ENCODE results near the gene SAMD4A. TPM values are rescaled to one million over a fixed set of nuclear protein-coding genes. Genes with fewer than 3 reads are reported as not detected.
A peak's percentile ranks its signal among the peaks of the same experiment; 100 is the strongest.

Gene SAMD4A
- total RNA-seq, 1 donor from 2014 or later, result 30.0 TPM

- H3K27ac Mint-ChIP-seq, result no peak overlapping the region
- no peaks in the 10 kb centered on the region for H3K36me3 Mint-ChIP-seq
- DNase-seq (ENCODE audit: low spot score in 2 of 2, unreplicated experiment in 2 of 2), result no peak
- TF ChIP-seq CTCF (IDR thresholded peaks at IDR 0.05; ENCODE audit: unreplicated experiment), result no peak
- H3K4me3 Mint-ChIP-seq, result no peak overlapping the region
- H3K27me3 Mint-ChIP-seq (ENCODE audit: low read depth), result no peaks in the 10 kb centered on the region
- H3K4me1 Mint-ChIP-seq, result peaks cover 15% of the 10 kb centered on the region
- H3K9me3 Mint-ChIP-seq, result no peaks in the 10 kb centered on the region
These were observed 208.7 kb downstream of the SAMD4A start for GRCh38 chr14:54775486-54776140.

GRCh38 chr14:54776361-54777001 is 209.6 kb downstream of the SAMD4A start:
- no peak for TF ChIP-seq CTCF (IDR thresholded peaks at IDR 0.05; ENCODE audit: unreplicated experiment)
- no peaks in the 10 kb centered on the region for H3K9me3 Mint-ChIP-seq
- no peak overlapping the region for H3K4me3 Mint-ChIP-seq
- H3K36me3 Mint-ChIP-seq, result no peaks in the 10 kb centered on the region
- no peak for DNase-seq (ENCODE audit: low spot score in 2 of 2, unreplicated experiment in 2 of 2)
- peak overlapping the region; percentile 30 for H3K27ac Mint-ChIP-seq
- peaks cover 15% of the 10 kb centered on the region for H3K4me1 Mint-ChIP-seq
- no peaks in the 10 kb centered on the region for H3K27me3 Mint-ChIP-seq (ENCODE audit: low read depth)

GRCh38 chr14:54777395-54777794 is 210.5 kb downstream of the SAMD4A start:
- H3K4me3 Mint-ChIP-seq, result no peak overlapping the region
- no peaks in the 10 kb centered on the region for H3K27me3 Mint-ChIP-seq (ENCODE audit: low read depth)
- H3K9me3 Mint-ChIP-seq, result no peaks in the 10 kb centered on the region
- peaks cover 1% of the 10 kb centered on the region for H3K36me3 Mint-ChIP-seq
- TF ChIP-seq CTCF (IDR thresholded peaks at IDR 0.05; ENCODE audit: unreplicated experiment), result no peak
- no peak overlapping the region for H3K27ac Mint-ChIP-seq
- peaks cover 15% of the 10 kb centered on the region for H3K4me1 Mint-ChIP-seq
- DNase-seq (ENCODE audit: low spot score in 2 of 2, unreplicated experiment in 2 of 2), result no peak

GRCh38 chr14:54778618-54779345 is 211.9 kb downstream of the SAMD4A start:
- Mint-ChIP-seq H3K4me3 (no peak overlapping the region), H3K4me1 (peaks cover 2% of the 10 kb centered on the region), H3K9me3 (no peaks in the 10 kb centered on the region), H3K27ac (no peak overlapping the region), H3K27me3 (ENCODE audit: low read depth) (no peaks in the 10 kb centered on the region), H3K36me3 (peaks cover 5% of the 10 kb centered on the region)
- TF ChIP-seq CTCF (IDR thresholded peaks at IDR 0.05; ENCODE audit: unreplicated experiment), result no peak
- no peak for DNase-seq (ENCODE audit: low spot score in 2 of 2, unreplicated experiment in 2 of 2)

GRCh38 chr14:54781080-54781479 is 214.2 kb downstream of the SAMD4A start:
- Mint-ChIP-seq H3K27ac (no peak overlapping the region), H3K4me1 (no peaks in the 10 kb centered on the region), H3K9me3 (no peaks in the 10 kb centered on the region), H3K27me3 (ENCODE audit: low read depth) (no peaks in the 10 kb centered on the region), H3K4me3 (no peak overlapping the region), H3K36me3 (peaks cover 9% of the 10 kb centered on the region)
- DNase-seq (ENCODE audit: low spot score in 2 of 2, unreplicated experiment in 2 of 2), result no peak
- TF ChIP-seq CTCF (IDR thresholded peaks at IDR 0.05; ENCODE audit: unreplicated experiment), result no peak

Data from mesothelial cell of epicardium (in vitro differentiated cells).